Stimulated activated CD4-positive, alpha-beta T cell treated with anti-CD3 and anti-CD28 coated beads, Interleukin-15, amount 100 ng/mL, for 24 hours (primary cell): ENCODE measurements around the gene KCTD16.

Experiments
- DNase-seq: peaks from one replicate; pipeline ENCODE4 v3.0.0-alpha.2; 2020

The KCTD16 gene

GRCh38 chr5:144170276-144171024, at the start of gene KCTD16, which contains the start of gene YIPF5:
TSS of gene KCTD16 (plus strand) at chr5:144170873.
TSS of gene YIPF5 (minus strand) at chr5:144170659. CDS start at chr5:144169955, 704 bp downstream.
- DNase-seq = peak; percentile 97

- DNase-seq = no peak
These were observed 49.1 kb upstream of the KCTD16 start for GRCh38 chr5:144121577-144121976.

GRCh38 chr5:144122081-144122480, 48.6 kb upstream of the KCTD16 start:
- no peak for DNase-seq

GRCh38 chr5:144122641-144123040, 48.0 kb upstream of the KCTD16 start:
- DNase-seq = no peak

- DNase-seq = no peak
These were observed 45.4 kb upstream of the KCTD16 start for GRCh38 chr5:144125163-144125726.

GRCh38 chr5:144126707-144127106, 44.0 kb upstream of the KCTD16 start:
- DNase-seq = no peak

GRCh38 chr5:144128844-144129243, 41.8 kb upstream of the KCTD16 start:
- DNase-seq = no peak

GRCh38 chr5:144130306-144130705, 40.4 kb upstream of the KCTD16 start:
- no peak for DNase-seq

GRCh38 chr5:144131261-144131660, 39.4 kb upstream of the KCTD16 start:
- no peak for DNase-seq

- DNase-seq = no peak
These were observed 37.5 kb upstream of the KCTD16 start for GRCh38 chr5:144133050-144133633.

- DNase-seq = no peak
These were observed 36.4 kb upstream of the KCTD16 start for GRCh38 chr5:144134194-144134826.

- DNase-seq = no peak
These were observed 35.4 kb upstream of the KCTD16 start for GRCh38 chr5:144135113-144135762.

GRCh38 chr5:144139586-144139985, 31.1 kb upstream of the KCTD16 start:
- DNase-seq = no peak

- DNase-seq = no peak
These were observed 29.1 kb upstream of the KCTD16 start for GRCh38 chr5:144141585-144141984.

GRCh38 chr5:144142139-144142823, 28.4 kb upstream of the KCTD16 start:
- DNase-seq = no peak

- no peak for DNase-seq
These were observed 27.9 kb upstream of the KCTD16 start for GRCh38 chr5:144142824-144143162.

- DNase-seq = no peak
These were observed 27.0 kb upstream of the KCTD16 start for GRCh38 chr5:144143625-144144024.

- no peak for DNase-seq
These were observed 25.5 kb upstream of the KCTD16 start for GRCh38 chr5:144144956-144145751.

GRCh38 chr5:144151026-144151425, 19.6 kb upstream of the KCTD16 start:
- DNase-seq = no peak

- no peak for DNase-seq
These were observed 13.9 kb upstream of the KCTD16 start for GRCh38 chr5:144156767-144157171.

GRCh38 chr5:144162686-144163085, 8.0 kb upstream of the KCTD16 start:
- no peak for DNase-seq

- no peak for DNase-seq
These were observed 4.0 kb upstream of the KCTD16 start for GRCh38 chr5:144166696-144167095.
